ENCODE data around the gene LAMA3. TPM values are rescaled to one million over a fixed set of nuclear protein-coding genes. Genes with fewer than 3 reads are reported as not detected.

LAMA3 gene
- total and polyA plus RNA-seq, 2 experiments from 2014 or later, result 3.9 to 4.9 TPM

GRCh38 chr18:23838233-23838632, 149.0 kb downstream of the LAMA3 start:
- no peaks in the 10 kb centered on the region for H4K20me1 ChIP-seq (replicated peaks; ENCODE audit: insufficient read depth)
- H3K4me1 Mint-ChIP-seq, result no peaks in the 10 kb centered on the region; the same call in 2 of the 3 replicates
- H3K79me2 ChIP-seq (replicated peaks; ENCODE audit: insufficient read depth), result no peaks in the 10 kb centered on the region
- no peak overlapping the region for H2AFZ ChIP-seq
- H3K27ac Mint-ChIP-seq, result no peak overlapping the region
- H3K27me3 ChIP-seq (ENCODE audit: insufficient read depth), result no peaks in the 10 kb centered on the region
- no peaks in the 10 kb centered on the region for H3K27me3 Mint-ChIP-seq (ENCODE audit: insufficient read depth, low read depth, poor library complexity)
- DNase-seq (ENCODE audit: low spot score), result no peak
- H3F3A ChIP-seq (replicated peaks; ENCODE audit: low read depth), result no peaks in the 10 kb centered on the region
- ATAC-seq, result no peak
- H3K4me1 ChIP-seq (ENCODE audit: insufficient read depth), result no peaks in the 10 kb centered on the region
- no peak overlapping the region for H3K4me3 ChIP-seq
- H3K36me3 Mint-ChIP-seq (ENCODE audit: low read depth), result no peaks in the 10 kb centered on the region; the same call in 2 of the 3 replicates
- no peaks in the 10 kb centered on the region; the same call in none of the 2 replicates for H3K9me2 ChIP-seq (ENCODE audit: insufficient read depth)
- no peaks in the 10 kb centered on the region for H3K9me3 Mint-ChIP-seq
- no peak overlapping the region for H3K4me2 ChIP-seq
- no peak overlapping the region for H3K27ac ChIP-seq (ENCODE audit: low read depth)
- no peaks in the 10 kb centered on the region for H3K36me3 ChIP-seq (ENCODE audit: insufficient read depth)
- no peak overlapping the region for H3K4me3 Mint-ChIP-seq
- TF ChIP-seq CREB1 (CRISPR knock-in tag; IDR thresholded peaks at IDR 0.05; ENCODE audit: low read depth) (no peak), EZH2 (IDR thresholded peaks at IDR 0.05; ENCODE audit: low read depth, unreplicated experiment) (no peak), ZNF331 (CRISPR knock-in tag; IDR thresholded peaks at IDR 0.05; ENCODE audit: low read depth) (no peak), ZNF114 (CRISPR knock-in tag; IDR thresholded peaks at IDR 0.05) (no peak), POLR2AphosphoS5 (IDR thresholded peaks at IDR 0.05; ENCODE audit: low read depth) (no peak), JUNB (IDR thresholded peaks at IDR 0.05; ENCODE audit: unreplicated experiment) (no peak), REST (IDR thresholded peaks at IDR 0.05; ENCODE audit: unreplicated experiment) (no peak), ZNF462 (CRISPR knock-in tag; IDR thresholded peaks at IDR 0.05) (no peak), CTCF (conservative IDR thresholded peaks at IDR 0.05; ENCODE audit: low read depth in 2 of 2) (no peak)
